GM19372 (cell line): ENCODE results near the gene CATSPERD.
A peak's percentile ranks its signal among the peaks of the same experiment; 100 is the strongest.

ENCODE experiments used
- ATAC-seq: cut with Tn5 transposase; IDR thresholded peaks from one replicate; pipeline ENCODE4 v1.9.1; 2021; ENCODE audit warnings: mild to moderate bottlenecking, low read depth, moderate library complexity; ENCODE audit not compliant: unreplicated experiment

The CATSPERD gene

GRCh38 chr19:5801796-5802619, 81.6 kb downstream of the CATSPERD start:
- ATAC-seq: no peak

GRCh38 chr19:5803441-5803751, 83.0 kb downstream of the CATSPERD start:
- no peak for ATAC-seq

- peak; percentile 67 for ATAC-seq
Measured at GRCh38 chr19:5803752-5804515, 83.5 kb downstream of the CATSPERD start.

GRCh38 chr19:5804516-5805461, 84.4 kb downstream of the CATSPERD start, which contains the start of gene NRTN:
Gene NRTN, plus strand, starts transcription at chr19:5805067. Its CDS starts 19,099 bp downstream, at chr19:5824166.
- no peak for ATAC-seq

DNA sequence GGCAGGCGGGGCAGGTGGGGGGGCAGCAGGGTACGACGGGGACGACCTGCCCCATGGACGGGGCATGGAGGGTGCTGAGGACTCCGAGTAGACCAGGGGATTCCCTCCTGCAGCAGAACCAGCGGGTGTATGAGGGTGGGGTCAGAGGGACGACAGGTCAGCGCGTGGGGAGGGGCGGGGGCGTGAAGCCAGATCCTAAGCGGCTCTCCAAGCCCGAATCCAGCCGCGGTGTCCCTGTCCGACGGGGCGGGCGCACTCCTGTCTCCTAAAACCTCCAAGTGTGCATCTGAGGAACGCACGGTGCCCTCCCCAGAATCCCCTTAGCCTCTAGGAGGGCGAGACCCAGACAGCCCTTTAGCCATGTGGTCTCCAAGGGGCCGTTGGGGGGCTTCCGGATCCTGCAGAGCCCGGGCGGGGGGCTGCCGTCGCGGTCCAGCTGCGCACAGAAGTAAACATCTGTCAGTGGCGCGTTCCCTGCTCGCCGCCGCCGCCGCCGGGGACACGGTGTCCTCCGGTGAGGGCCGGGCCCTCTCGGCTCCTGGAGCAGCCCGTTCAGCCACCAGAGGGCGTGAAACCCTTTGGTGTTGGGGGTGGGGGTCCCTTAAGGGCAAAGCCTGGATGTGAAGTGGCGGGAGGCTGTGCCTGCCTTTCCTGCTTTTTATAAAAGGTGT, 85.2 kb downstream of the CATSPERD start:
- ATAC-seq: no peak

DNA sequence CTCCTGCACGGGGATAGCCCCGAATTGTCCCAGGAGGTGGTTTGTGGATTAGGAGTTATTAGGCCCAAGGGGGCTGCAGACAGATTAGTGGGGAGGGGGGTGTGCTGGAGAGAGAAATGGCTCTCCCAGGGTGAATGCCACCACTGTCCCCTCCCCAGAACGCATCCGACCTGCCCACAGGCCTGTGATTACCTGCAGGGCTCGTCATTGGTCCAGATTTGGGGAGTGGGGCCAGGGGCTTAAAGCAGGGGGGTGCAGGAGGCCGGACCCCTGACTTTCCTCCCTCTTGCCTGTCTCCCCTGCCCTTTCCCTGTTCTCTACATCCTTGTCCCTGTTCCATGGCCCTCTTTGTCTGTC, 85.7 kb downstream of the CATSPERD start:
- no peak for ATAC-seq

GRCh38 chr19:5806905-5807304, 86.5 kb downstream of the CATSPERD start:
- no peak for ATAC-seq

- ATAC-seq: no peak
Measured at GRCh38 chr19:5808120-5808816, 87.8 kb downstream of the CATSPERD start.

DNA sequence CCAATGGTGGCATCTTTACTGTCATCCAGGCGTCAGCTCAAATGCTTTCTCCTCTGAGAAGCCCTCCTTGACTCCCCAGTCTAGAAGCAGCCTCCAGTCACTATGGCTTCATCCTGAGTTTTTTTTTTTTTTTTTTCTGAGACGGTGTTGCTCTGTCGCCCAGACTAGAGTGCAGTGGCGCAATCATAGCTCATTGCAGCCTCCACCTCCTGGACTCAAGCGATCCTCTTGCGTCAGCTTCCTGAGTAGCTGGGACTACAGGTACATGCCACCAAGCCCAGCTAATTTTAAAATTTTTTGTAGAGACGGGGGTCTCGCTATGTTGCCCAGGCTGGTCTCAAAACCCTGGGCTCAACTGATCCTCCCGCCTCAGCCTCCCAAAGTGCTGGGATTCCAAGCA, 88.6 kb downstream of the CATSPERD start:
- no peak for ATAC-seq

- ATAC-seq: no peak
Measured at GRCh38 chr19:5809469-5809868, 89.0 kb downstream of the CATSPERD start.

- ATAC-seq: no peak
Measured at GRCh38 chr19:5811117-5811516, 90.7 kb downstream of the CATSPERD start.

GRCh38 chr19:5814123-5814851, 93.8 kb downstream of the CATSPERD start:
- no peak for ATAC-seq

DNA sequence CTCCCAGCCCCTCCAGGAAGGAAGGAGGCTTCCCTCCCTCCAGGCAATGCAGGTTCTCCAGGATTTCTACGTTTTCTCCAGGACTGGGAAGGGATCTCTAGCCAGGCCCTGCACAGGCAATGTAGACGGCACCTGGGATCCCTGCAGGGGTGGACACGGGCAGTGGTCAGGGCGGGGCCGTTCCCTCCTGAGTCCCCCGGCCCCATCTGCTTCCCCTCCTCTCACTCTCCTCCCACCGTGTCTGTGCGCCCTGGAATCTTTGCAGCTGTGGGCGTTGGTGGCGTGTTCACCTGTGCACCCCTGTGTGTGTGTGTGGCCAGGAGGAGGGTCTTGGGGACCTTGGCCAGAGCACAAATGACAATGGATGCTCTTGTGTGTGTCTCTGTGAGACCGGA, 94.4 kb downstream of the CATSPERD start:
- no peak for ATAC-seq

DNA sequence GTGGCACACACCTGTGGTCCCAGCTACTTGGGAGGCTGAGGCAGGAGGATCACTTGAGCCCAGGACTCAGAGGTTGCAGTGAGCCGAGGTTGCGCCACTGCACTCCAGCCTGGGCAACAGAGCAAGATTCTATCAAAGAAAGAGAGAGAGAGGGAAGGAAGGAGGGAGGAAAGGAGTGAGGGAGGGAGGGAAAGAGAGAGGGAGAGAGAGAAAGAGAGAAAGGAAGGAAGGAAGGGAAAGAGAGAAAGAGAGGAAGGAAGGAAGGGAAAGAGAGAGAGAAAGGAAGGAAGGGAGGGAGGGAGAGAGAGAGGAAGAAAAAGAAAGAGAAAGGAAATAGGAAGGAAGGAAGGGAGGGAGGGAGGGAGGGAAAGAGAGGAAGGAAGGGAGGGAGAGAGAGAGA, 96.8 kb downstream of the CATSPERD start:
- ATAC-seq: no peak

DNA sequence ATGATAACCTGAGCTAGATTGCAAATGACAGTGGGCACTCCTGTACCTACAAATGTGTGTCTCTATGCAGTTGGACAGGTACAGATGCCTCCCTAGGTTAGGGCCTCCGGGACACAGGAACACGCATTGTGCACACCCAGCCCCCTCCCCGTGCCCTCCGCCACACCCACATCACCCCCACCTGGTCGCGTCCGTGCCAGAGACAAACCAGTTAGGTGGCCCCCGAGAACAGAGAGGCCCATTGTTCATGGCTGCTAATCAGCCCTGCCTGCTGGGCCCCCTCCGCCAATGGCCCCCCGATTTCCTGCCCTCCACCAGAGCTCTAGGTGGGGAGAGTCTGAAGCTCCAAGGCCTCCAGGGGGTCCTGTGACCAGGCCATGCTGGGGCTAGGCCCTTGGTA, 98.2 kb downstream of the CATSPERD start:
- ATAC-seq: no peak

- no peak for ATAC-seq
Measured at GRCh38 chr19:5820785-5821184, 100.3 kb downstream of the CATSPERD start.

GRCh38 chr19:5821521-5822180, 101.2 kb downstream of the CATSPERD start:
- ATAC-seq: no peak

DNA sequence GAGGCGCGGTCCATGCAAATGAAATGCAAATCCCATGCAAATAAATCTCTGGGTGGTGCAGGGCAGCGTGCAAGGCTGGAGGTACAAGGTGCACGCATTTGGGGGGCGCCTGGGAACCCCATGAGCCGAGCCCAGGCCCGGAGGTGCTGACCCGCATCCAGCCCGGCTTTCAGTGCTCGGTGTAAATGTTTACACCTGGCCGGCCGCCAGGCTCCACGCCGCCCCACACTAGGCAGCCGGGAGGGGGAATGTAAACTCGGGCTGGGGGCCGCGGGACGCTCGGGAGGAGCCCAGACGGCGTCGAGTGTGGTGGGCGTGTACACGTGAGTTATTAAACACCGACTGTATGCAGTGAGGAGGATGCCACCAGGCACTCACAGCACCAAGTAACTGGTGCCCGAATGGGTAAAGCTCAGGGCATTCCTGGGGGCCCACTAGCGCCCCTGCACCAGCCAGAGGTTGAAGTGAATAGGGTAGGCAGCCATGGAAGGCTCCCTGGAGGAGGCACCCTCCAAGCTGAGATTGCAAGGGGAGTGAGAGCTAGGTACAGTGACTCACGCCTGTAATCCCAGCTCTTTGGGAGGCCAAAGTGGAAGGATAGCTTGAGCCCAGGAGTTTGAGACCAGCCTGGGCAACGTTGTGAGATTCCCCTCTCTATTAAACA, 101.9 kb downstream of the CATSPERD start:
- ATAC-seq: no peak
